T-helper 2 cell treated with Interferon-gamma antibody and Interleukin-4, amounts not matched to agents 100 ng/mL and 5 ng/mL, for 36 hours (primary cell): ENCODE measurements around the gene PPIA. TPM values are rescaled to one million over a fixed set of nuclear protein-coding genes. Genes with fewer than 3 reads are reported as not detected.
"Not testable (repeated sequence)": the region's sequence is repeated elsewhere in the genome, so short reads cannot be mapped to it uniquely, and the experiment has no call there.

ENCODE experiments used
- intact Hi-C: fragments of 100-400 bp; cut with micrococcal nuclease; formaldehyde crosslinking; loops from one replicate; pipeline ENCODE4 v1.15.1; 2023
- total RNA-seq: library from RNA; stranded (reverse); gene quantifications from 2 replicates; pipeline ENCODE4 v1.2.3, GENCODE V29; 2022

The PPIA gene
- total RNA-seq, 1 donor from 2014 or later = 2,229 TPM

- intact Hi-C loops = no loop called here
Measured at GRCh38 chr7:44762726-44763522, 33.6 kb upstream of the PPIA start.

- intact Hi-C loops = no loop called here
Measured at GRCh38 chr7:44764081-44764480, 32.4 kb upstream of the PPIA start.

- intact Hi-C loops = no loop called here
Measured at GRCh38 chr7:44764665-44765578, 31.6 kb upstream of the PPIA start.

GRCh38 chr7:44765579-44766415, 30.7 kb upstream of the PPIA start:
- intact Hi-C loops = no loop called here

- intact Hi-C loops = no loop called here
Measured at GRCh38 chr7:44766416-44766801, 30.1 kb upstream of the PPIA start.

GRCh38 chr7:44767134-44767911, 29.2 kb upstream of the PPIA start:
- intact Hi-C loops = no loop called here

- intact Hi-C loops = no loop called here
Measured at GRCh38 chr7:44767912-44768627, 28.4 kb upstream of the PPIA start.

- intact Hi-C loops = no loop called here
Measured at GRCh38 chr7:44768628-44769371, 27.7 kb upstream of the PPIA start.

GRCh38 chr7:44769376-44769775, 27.1 kb upstream of the PPIA start:
- intact Hi-C loops = no loop called here

GRCh38 chr7:44769776-44770294, 26.6 kb upstream of the PPIA start:
- intact Hi-C loops = no loop called here

- intact Hi-C loops = no loop called here
Measured at GRCh38 chr7:44771358-44771757, 25.1 kb upstream of the PPIA start.

GRCh38 chr7:44772440-44772839, 24.0 kb upstream of the PPIA start:
- intact Hi-C loops = no loop called here

- intact Hi-C loops = no loop called here
Measured at GRCh38 chr7:44772867-44773266, 23.6 kb upstream of the PPIA start.

- intact Hi-C loops = not testable (repeated sequence)
Measured at GRCh38 chr7:44774486-44774885, 22.0 kb upstream of the PPIA start.

- intact Hi-C loops = no loop called here
Measured at GRCh38 chr7:44775383-44776107, 20.9 kb upstream of the PPIA start.

- intact Hi-C loops = no loop called here
Measured at GRCh38 chr7:44776211-44776610, 20.3 kb upstream of the PPIA start.

GRCh38 chr7:44782460-44782859, 14.0 kb upstream of the PPIA start:
- intact Hi-C loops = no loop called here

- intact Hi-C loops = no loop called here
Measured at GRCh38 chr7:44783407-44783806, 13.1 kb upstream of the PPIA start.
